Measurements from ENCODE around the gene CUBN. TPM values are rescaled to one million over a fixed set of nuclear protein-coding genes. Genes with fewer than 3 reads are reported as not detected.

CUBN gene
- total RNA-seq, 2 experiments from 2014 or later, result 3.2 to 3.7 TPM

- Mint-ChIP-seq H3K4me3 (no peak overlapping the region), H3K27me3 (no peaks in the 10 kb centered on the region), H3K9me3 (peaks cover 2% of the 10 kb centered on the region), H3K27ac (peak overlapping the region; percentile 72), H3K36me3 (peaks cover 2% of the 10 kb centered on the region), H3K4me1 (peaks cover 12% of the 10 kb centered on the region)
- ATAC-seq (ENCODE audit: low read depth), result no peak
- POLR2A ChIA-PET, result interaction anchor here (1.7 kb wide), 1 partner anchor 233 kb away, joined by 8 read pairs; no protein-coding TSS in a partner anchor
- no peak for DNase-seq
These were observed 133.1 kb downstream of the CUBN start for GRCh38 chr10:16996530-16996964.

- peaks cover 12% of the 10 kb centered on the region for H3K4me1 Mint-ChIP-seq
- ATAC-seq (ENCODE audit: low read depth), result peak; percentile 56
- H3K4me3 Mint-ChIP-seq, result peak overlapping the region; percentile 37
- H3K36me3 Mint-ChIP-seq, result peaks cover 2% of the 10 kb centered on the region
- POLR2A ChIA-PET, result interaction anchor here (1.7 kb wide), 1 partner anchor 233 kb away, joined by 8 read pairs; no protein-coding TSS in a partner anchor
- no peak for DNase-seq
- H3K27me3 Mint-ChIP-seq, result no peaks in the 10 kb centered on the region
- peaks cover 2% of the 10 kb centered on the region for H3K9me3 Mint-ChIP-seq
- H3K27ac Mint-ChIP-seq, result peak overlapping the region; percentile 72
These were observed 133.6 kb downstream of the CUBN start for GRCh38 chr10:16995867-16996529.

GRCh38 chr10:16993186-16993585, 136.4 kb downstream of the CUBN start:
- POLR2A ChIA-PET, result no interaction called here
- ATAC-seq (ENCODE audit: low read depth), result no peak
- Mint-ChIP-seq H3K4me3 (no peak overlapping the region), H3K27ac (no peak overlapping the region), H3K36me3 (peaks cover 2% of the 10 kb centered on the region), H3K27me3 (no peaks in the 10 kb centered on the region), H3K9me3 (peaks cover 2% of the 10 kb centered on the region), H3K4me1 (peaks cover 10% of the 10 kb centered on the region)
- DNase-seq, result no peak

GRCh38 chr10:16992611-16993119, 136.9 kb downstream of the CUBN start:
- Mint-ChIP-seq H3K9me3 (peaks cover 2% of the 10 kb centered on the region), H3K27ac (no peak overlapping the region), H3K4me3 (no peak overlapping the region), H3K36me3 (peaks cover 2% of the 10 kb centered on the region), H3K4me1 (peaks cover 10% of the 10 kb centered on the region), H3K27me3 (no peaks in the 10 kb centered on the region)
- DNase-seq (no peak), ATAC-seq (ENCODE audit: low read depth) (no peak)
- POLR2A ChIA-PET, result no interaction called here

- POLR2A ChIA-PET, result no interaction called here
- no peak for DNase-seq
- no peak for ATAC-seq (ENCODE audit: low read depth)
- Mint-ChIP-seq H3K27me3 (no peaks in the 10 kb centered on the region), H3K4me1 (peaks cover 4% of the 10 kb centered on the region), H3K9me3 (peaks cover 2% of the 10 kb centered on the region), H3K27ac (no peak overlapping the region), H3K36me3 (peaks cover 3% of the 10 kb centered on the region), H3K4me3 (no peak overlapping the region)
These were observed 138.6 kb downstream of the CUBN start for GRCh38 chr10:16991011-16991410.

GRCh38 chr10:16989826-16990293, 139.8 kb downstream of the CUBN start:
- H3K4me3 Mint-ChIP-seq, result no peak overlapping the region
- POLR2A ChIA-PET, result no interaction called here
- H3K27ac Mint-ChIP-seq, result no peak overlapping the region
- DNase-seq (no peak), ATAC-seq (ENCODE audit: low read depth) (no peak)
- no peaks in the 10 kb centered on the region for H3K27me3 Mint-ChIP-seq
- peaks cover 1% of the 10 kb centered on the region for H3K36me3 Mint-ChIP-seq
- H3K4me1 Mint-ChIP-seq, result peaks cover 1% of the 10 kb centered on the region
- no peaks in the 10 kb centered on the region for H3K9me3 Mint-ChIP-seq

GRCh38 chr10:16988900-16989299, 140.7 kb downstream of the CUBN start:
- no peaks in the 10 kb centered on the region for H3K4me1 Mint-ChIP-seq
- H3K4me3 Mint-ChIP-seq, result no peak overlapping the region
- no peaks in the 10 kb centered on the region for H3K9me3 Mint-ChIP-seq
- no peaks in the 10 kb centered on the region for H3K27me3 Mint-ChIP-seq
- H3K36me3 Mint-ChIP-seq, result peaks cover 1% of the 10 kb centered on the region
- no peak for ATAC-seq (ENCODE audit: low read depth)
- no peak overlapping the region for H3K27ac Mint-ChIP-seq
- no peak for DNase-seq
- POLR2A ChIA-PET, result no interaction called here

GRCh38 chr10:16987976-16988610, 141.5 kb downstream of the CUBN start:
- no peak for ATAC-seq (ENCODE audit: low read depth)
- H3K36me3 Mint-ChIP-seq, result peaks cover 1% of the 10 kb centered on the region
- no peak for DNase-seq
- no peaks in the 10 kb centered on the region for H3K27me3 Mint-ChIP-seq
- POLR2A ChIA-PET, result no interaction called here
- no peaks in the 10 kb centered on the region for H3K9me3 Mint-ChIP-seq
- H3K4me3 Mint-ChIP-seq, result no peak overlapping the region
- H3K27ac Mint-ChIP-seq, result no peak overlapping the region
- H3K4me1 Mint-ChIP-seq, result no peaks in the 10 kb centered on the region

GRCh38 chr10:16987206-16987621, 142.4 kb downstream of the CUBN start:
- ATAC-seq (ENCODE audit: low read depth) (no peak), DNase-seq (no peak)
- Mint-ChIP-seq H3K36me3 (peaks cover 1% of the 10 kb centered on the region), H3K27me3 (no peaks in the 10 kb centered on the region), H3K9me3 (no peaks in the 10 kb centered on the region), H3K4me1 (no peaks in the 10 kb centered on the region), H3K27ac (no peak overlapping the region), H3K4me3 (no peak overlapping the region)
- POLR2A ChIA-PET, result no interaction called here

GRCh38 chr10:16986406-16987205, 143.0 kb downstream of the CUBN start:
- DNase-seq (no peak), ATAC-seq (ENCODE audit: low read depth) (no peak)
- H3K4me1 Mint-ChIP-seq, result no peaks in the 10 kb centered on the region
- H3K4me3 Mint-ChIP-seq, result no peak overlapping the region
- no peaks in the 10 kb centered on the region for H3K27me3 Mint-ChIP-seq
- POLR2A ChIA-PET, result no interaction called here
- H3K9me3 Mint-ChIP-seq, result no peaks in the 10 kb centered on the region
- peaks cover 1% of the 10 kb centered on the region for H3K36me3 Mint-ChIP-seq
- no peak overlapping the region for H3K27ac Mint-ChIP-seq

- H3K27ac Mint-ChIP-seq, result no peak overlapping the region
These were observed 143.6 kb downstream of the CUBN start for GRCh38 chr10:16986082-16986405.

GRCh38 chr10:16984242-16984641, 145.4 kb downstream of the CUBN start:
- Mint-ChIP-seq H3K9me3 (peaks cover 2% of the 10 kb centered on the region), H3K4me3 (no peak overlapping the region), H3K4me1 (no peaks in the 10 kb centered on the region), H3K27ac (no peak overlapping the region), H3K27me3 (no peaks in the 10 kb centered on the region), H3K36me3 (peaks cover 1% of the 10 kb centered on the region)
- no peak for DNase-seq
- no peak for ATAC-seq (ENCODE audit: low read depth)
- POLR2A ChIA-PET, result no interaction called here

More at GRCh38 chr10:16986082-16986405, 143.6 kb downstream of the CUBN start:
- peaks cover 1% of the 10 kb centered on the region for H3K36me3 Mint-ChIP-seq
- no peak overlapping the region for H3K4me3 Mint-ChIP-seq
- no peaks in the 10 kb centered on the region for H3K27me3 Mint-ChIP-seq
- DNase-seq (no peak), ATAC-seq (ENCODE audit: low read depth) (no peak)
- POLR2A ChIA-PET, result no interaction called here
- no peaks in the 10 kb centered on the region for H3K4me1 Mint-ChIP-seq
- no peaks in the 10 kb centered on the region for H3K9me3 Mint-ChIP-seq

GRCh38 chr10:16976803-16977202, 152.8 kb downstream of the CUBN start:
- no peak overlapping the region for H3K4me3 Mint-ChIP-seq
- H3K4me1 Mint-ChIP-seq, result peaks cover 2% of the 10 kb centered on the region
- peaks cover 10% of the 10 kb centered on the region for H3K9me3 Mint-ChIP-seq
- peaks cover 3% of the 10 kb centered on the region for H3K36me3 Mint-ChIP-seq
- H3K27ac Mint-ChIP-seq, result no peak overlapping the region
- peaks cover 2% of the 10 kb centered on the region for H3K27me3 Mint-ChIP-seq
- POLR2A ChIA-PET, result no interaction called here
- no peak for ATAC-seq (ENCODE audit: low read depth)
- DNase-seq, result no peak
